ENCODE data around the gene MIER1. TPM values are rescaled to one million over a fixed set of nuclear protein-coding genes. Genes with fewer than 3 reads are reported as not detected.
A peak's percentile ranks its signal among the peaks of the same experiment; 100 is the strongest.

Gene MIER1
- total RNA-seq, 2 experiments from 2014 or later: 54.7 to 58.8 TPM

DNA sequence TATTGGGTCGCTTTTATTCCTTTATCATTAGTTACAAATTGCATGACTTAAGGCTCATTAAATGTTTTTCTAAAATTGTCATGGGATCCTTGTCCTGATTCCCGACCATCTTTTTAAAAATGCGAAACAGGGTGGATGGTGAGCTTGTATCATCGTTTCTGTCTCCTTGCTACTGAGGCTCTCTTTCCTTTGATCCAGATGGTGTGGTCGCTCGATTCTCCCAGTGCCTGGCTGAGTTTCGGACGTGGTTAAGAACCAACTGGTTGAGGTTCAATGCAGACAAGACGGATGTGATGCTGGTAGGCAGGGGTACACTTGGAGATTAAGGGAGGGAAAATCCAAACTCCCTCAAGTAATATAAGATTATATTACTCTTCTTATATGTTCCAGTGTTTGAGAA is 1.2 kb downstream of the MIER1 start:
- Mint-ChIP-seq H3K4me1 (ENCODE audit: low read depth) (peaks cover 52% of the 10 kb centered on the region), H3K9me3 (no peaks in the 10 kb centered on the region), H3K36me3 (peaks cover 7% of the 10 kb centered on the region), H3K27ac (peak overlapping the region; percentile 96), H3K27me3 (no peaks in the 10 kb centered on the region), H3K4me3 (peak overlapping the region; percentile 97)
- intact Hi-C loops (cut with micrococcal nuclease): loop anchor here (1.0 to 10.0 kb wide), 5 partner anchors 55 to 1503 kb away; partner anchors contain the start of gene SLC35D1
- POLR2A ChIA-PET: no interaction called here
- DNase-seq: no peak
- CTCF ChIA-PET: interaction anchor here (3.2 kb wide), 1 partner anchor 162 kb away, joined by 12 read pairs; no protein-coding TSS in a partner anchor

DNA sequence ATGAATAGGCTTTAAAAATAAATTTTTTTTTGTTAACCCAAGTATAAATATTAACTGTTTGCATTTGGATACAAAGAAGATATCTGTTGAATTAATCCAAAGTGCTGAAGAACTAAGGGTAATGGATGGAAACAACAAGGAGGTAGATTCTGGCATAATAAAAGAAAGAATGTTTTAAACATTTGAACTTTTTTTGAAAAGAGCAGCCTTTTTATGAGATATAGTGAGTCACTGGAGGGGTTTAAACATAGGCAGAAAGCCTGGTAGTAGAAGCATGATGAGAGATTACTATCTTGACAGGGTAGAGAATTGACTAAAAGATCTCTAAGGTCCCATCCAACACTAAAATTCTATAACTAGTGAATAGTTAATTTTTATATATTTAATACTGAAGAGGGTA is 2.7 kb downstream of the MIER1 start:
- peaks cover 50% of the 10 kb centered on the region for H3K4me1 Mint-ChIP-seq (ENCODE audit: low read depth)
- no peak for DNase-seq
- intact Hi-C loops (cut with micrococcal nuclease): loop anchor here (5.0 to 10.0 kb wide), 2 partner anchors 590 to 643 kb away; no protein-coding TSS in a partner anchor
- CTCF ChIA-PET: no interaction called here
- no peaks in the 10 kb centered on the region for H3K27me3 Mint-ChIP-seq
- no peaks in the 10 kb centered on the region for H3K9me3 Mint-ChIP-seq
- no peak overlapping the region for H3K4me3 Mint-ChIP-seq
- peaks cover 12% of the 10 kb centered on the region for H3K36me3 Mint-ChIP-seq
- POLR2A ChIA-PET: no interaction called here
- H3K27ac Mint-ChIP-seq: no peak overlapping the region

DNA sequence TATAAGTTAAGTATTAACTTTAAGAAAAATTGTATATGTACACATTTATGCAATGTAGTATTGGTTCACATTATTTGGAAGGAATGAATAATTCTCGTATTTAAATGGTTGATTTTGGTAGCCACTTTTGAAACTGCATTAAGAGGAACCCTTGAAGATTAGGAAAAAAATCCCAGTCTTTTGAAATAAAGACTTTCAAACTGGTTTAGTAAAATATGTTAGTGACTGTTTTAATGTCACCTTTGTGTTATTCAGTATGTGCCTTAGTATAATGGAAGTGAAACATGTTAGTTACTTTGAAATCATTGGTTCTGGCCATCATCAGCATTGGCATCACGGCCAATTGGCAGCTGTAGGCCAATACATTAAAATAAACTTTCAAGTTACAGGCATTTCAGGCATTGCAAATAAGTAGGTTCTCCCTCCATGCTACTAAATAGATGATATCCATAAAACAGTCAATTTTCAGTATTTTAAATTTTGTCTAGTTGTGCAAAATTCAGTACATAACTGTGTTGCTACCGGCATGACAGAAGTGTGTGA is 4.4 kb downstream of the MIER1 start:
- Mint-ChIP-seq H3K4me1 (ENCODE audit: low read depth) (peaks cover 52% of the 10 kb centered on the region), H3K27me3 (no peaks in the 10 kb centered on the region), H3K36me3 (peaks cover 12% of the 10 kb centered on the region), H3K4me3 (peak overlapping the region; percentile 90), H3K9me3 (no peaks in the 10 kb centered on the region), H3K27ac (peak overlapping the region; percentile 96)
- CTCF ChIA-PET: interaction anchor here (1.4 kb wide), 1 partner anchor 27 kb away, joined by 3 read pairs; no protein-coding TSS in a partner anchor
- POLR2A ChIA-PET: no interaction called here
- DNase-seq: no peak
- intact Hi-C loops (cut with micrococcal nuclease): loop anchor here (2.0 to 10.0 kb wide), 3 partner anchors 140 to 644 kb away; no protein-coding TSS in a partner anchor

DNA sequence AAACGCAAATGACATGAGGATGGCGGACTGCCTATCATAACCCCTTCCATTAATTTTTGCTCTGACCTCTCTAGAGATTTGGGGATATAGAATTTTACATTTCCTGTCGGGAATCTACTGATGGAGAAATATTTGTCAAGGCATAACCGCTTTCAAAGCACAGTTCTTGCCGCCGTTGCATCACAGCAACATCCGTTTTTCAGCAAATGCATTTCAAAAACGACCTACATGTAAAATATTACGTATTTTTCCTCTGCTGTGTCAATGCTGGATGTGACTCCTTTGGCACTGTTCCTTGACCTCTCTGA is 4.9 kb downstream of the MIER1 start:
- ChIA-PET POLR2A (interaction anchor here (0.7 to 1.2 kb wide), 3 partner anchors 53 to 384 kb away, joined by 3 read pairs; partner anchors contain the start of gene SLC35D1), CTCF (interaction anchor here (1.4 kb wide), 1 partner anchor 26 kb away, joined by 3 read pairs; no protein-coding TSS in a partner anchor)
- Mint-ChIP-seq H3K27ac (peak overlapping the region; percentile 96), H3K4me1 (ENCODE audit: low read depth) (peaks cover 52% of the 10 kb centered on the region), H3K36me3 (peaks cover 12% of the 10 kb centered on the region), H3K9me3 (no peaks in the 10 kb centered on the region), H3K4me3 (peak overlapping the region; percentile 90), H3K27me3 (no peaks in the 10 kb centered on the region)
- DNase-seq: no peak
- intact Hi-C loops (cut with micrococcal nuclease): loop anchor here (2.0 to 10.0 kb wide), 3 partner anchors 141 to 645 kb away; no protein-coding TSS in a partner anchor

DNA sequence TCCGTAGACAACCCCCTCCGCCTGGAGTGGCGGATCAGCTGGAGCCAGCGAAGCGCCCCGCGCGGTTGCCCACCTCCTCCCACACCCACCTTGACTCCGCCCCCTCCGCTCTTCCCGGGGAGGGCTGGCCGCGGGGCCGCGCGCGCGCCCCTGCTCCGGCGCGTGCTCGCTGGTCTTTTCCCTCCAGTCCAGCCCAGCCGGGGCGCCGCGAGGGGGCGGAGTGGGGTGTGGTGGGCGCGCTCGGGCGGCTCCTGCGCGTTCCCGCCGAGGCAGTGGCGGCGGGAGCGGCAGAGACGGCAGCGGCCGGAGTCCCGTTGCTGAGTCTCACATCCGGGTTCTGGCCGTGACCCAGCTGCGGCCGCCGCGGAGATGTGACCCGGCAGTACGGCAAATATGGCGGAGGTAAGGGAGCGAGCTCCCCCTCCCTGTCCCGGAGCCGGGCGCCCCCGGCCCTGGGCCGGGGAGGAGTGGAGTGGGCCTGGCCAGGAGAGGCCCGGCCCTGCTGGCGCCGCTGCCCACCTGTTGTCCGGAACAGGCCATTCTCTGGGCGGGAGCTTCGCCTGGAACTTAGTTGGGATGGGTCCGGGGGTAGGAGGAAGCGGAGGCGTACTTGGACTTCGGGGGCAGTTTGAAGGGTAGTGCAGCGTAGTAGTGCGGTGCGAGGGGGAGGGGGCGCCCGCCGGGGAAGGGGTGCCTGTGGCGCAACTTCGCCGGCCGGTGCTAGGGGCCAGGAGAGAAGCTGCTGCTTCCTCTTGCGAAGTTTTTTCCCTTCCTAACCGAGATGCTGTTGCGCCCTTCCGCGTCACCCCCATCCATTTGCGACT is 5.4 kb downstream of the MIER1 start:
- intact Hi-C loops (cut with micrococcal nuclease): loop anchor here (1.0 to 10.0 kb wide), 12 partner anchors 24 to 1865 kb away; partner anchors contain the start of gene IL12RB2
- Mint-ChIP-seq H3K36me3 (peaks cover 14% of the 10 kb centered on the region), H3K27ac (peak overlapping the region; percentile 96), H3K4me1 (ENCODE audit: low read depth) (peaks cover 57% of the 10 kb centered on the region), H3K27me3 (no peaks in the 10 kb centered on the region), H3K4me3 (peak overlapping the region; percentile 90), H3K9me3 (no peaks in the 10 kb centered on the region)
- CTCF ChIA-PET: interaction anchor here (0.8 to 1.4 kb wide), 3 partner anchors 26 to 460 kb away, joined by 3 to 8 read pairs (median 3); no protein-coding TSS in a partner anchor
- peak; percentile 96 for DNase-seq
- POLR2A ChIA-PET: interaction anchor here (0.7 to 1.3 kb wide), 5 partner anchors 53 to 384 kb away, joined by 3 to 4 read pairs (median 3); partner anchors contain the start of genes IL23R and SLC35D1

DNA sequence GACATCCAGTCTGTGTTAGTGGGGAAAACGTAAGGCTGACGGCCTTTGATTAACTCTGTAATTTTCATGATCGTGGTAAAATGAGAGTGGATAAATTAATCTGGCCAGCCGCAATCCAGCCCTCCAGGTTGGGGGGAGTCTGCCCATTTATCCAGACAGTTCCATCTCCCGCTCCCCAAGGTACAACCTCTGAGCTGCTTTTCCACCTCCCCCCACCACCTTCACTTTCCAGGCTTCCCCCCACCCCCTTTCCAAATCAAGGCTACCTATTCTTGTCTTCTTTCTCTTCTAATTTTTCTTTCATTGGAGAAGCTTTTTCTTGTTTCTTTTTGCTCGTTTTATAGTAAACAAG is 6.0 kb downstream of the MIER1 start:
- DNase-seq: no peak
- Mint-ChIP-seq H3K36me3 (peaks cover 18% of the 10 kb centered on the region), H3K4me3 (peak overlapping the region; percentile 90), H3K27me3 (no peaks in the 10 kb centered on the region), H3K9me3 (no peaks in the 10 kb centered on the region), H3K27ac (peak overlapping the region; percentile 96), H3K4me1 (ENCODE audit: low read depth) (peaks cover 61% of the 10 kb centered on the region)
- intact Hi-C loops (cut with micrococcal nuclease): loop anchor here (1.0 to 10.0 kb wide), 9 partner anchors 24 to 1866 kb away; partner anchors contain the start of gene IL12RB2
- POLR2A ChIA-PET: interaction anchor here (0.6 to 1.3 kb wide), 4 partner anchors 59 to 236 kb away, joined by 3 to 4 read pairs (median 4); partner anchors contain the start of genes IL23R and SLC35D1
- CTCF ChIA-PET: interaction anchor here (0.8 to 1.4 kb wide), 3 partner anchors 25 to 460 kb away, joined by 3 to 8 read pairs (median 3); no protein-coding TSS in a partner anchor

DNA sequence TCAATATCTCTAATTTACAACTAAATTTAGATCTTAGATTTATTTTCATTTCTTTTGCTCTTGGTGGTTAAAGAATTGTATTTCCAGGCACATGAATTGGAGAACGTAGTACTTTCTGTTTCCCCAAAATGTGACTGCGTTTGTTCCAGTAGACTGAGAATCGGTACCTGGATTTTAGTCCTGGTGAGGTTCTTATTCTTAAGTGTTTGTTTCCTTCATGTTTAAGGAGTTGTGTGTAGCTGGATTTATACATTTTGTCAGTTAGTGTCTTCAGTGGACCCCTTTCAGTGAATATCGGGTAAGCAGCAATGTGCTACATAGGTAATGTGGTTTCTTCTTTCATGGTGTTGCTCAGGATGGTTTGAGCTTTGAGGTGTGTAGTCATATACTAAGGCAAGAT is 6.8 kb downstream of the MIER1 start:
- POLR2A ChIA-PET: interaction anchor here (0.6 kb wide), 1 partner anchor 70 kb away, joined by 4 read pairs; no protein-coding TSS in a partner anchor
- Mint-ChIP-seq H3K4me1 (ENCODE audit: low read depth) (peaks cover 59% of the 10 kb centered on the region), H3K27ac (peak overlapping the region; percentile 96), H3K36me3 (peaks cover 21% of the 10 kb centered on the region), H3K27me3 (no peaks in the 10 kb centered on the region), H3K4me3 (peak overlapping the region; percentile 90), H3K9me3 (no peaks in the 10 kb centered on the region)
- DNase-seq: no peak
- intact Hi-C loops (cut with micrococcal nuclease): loop anchor here (2.0 to 10.0 kb wide), 5 partner anchors 49 to 1867 kb away; partner anchors contain the start of gene IL12RB2
- CTCF ChIA-PET: no interaction called here

DNA sequence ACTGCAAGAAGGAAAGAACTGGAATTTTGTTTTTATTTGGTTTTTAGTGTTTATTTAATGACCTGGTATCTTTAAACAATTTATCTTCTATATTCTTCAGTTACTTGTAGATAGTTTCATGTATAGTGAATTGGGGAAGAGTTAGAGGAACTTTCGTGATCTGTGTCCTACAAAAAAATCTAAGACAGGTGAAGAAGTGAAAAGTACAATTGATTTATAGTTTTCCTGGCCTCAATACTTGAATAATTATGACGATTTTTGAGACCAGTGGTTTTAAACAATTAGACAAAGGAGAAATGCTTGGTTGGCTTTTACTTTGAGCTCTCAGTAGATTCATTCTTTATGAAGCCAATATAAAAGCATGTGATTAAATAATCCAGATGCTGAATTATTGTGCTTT is 7.5 kb downstream of the MIER1 start:
- DNase-seq: no peak
- POLR2A ChIA-PET: no interaction called here
- Mint-ChIP-seq H3K27me3 (no peaks in the 10 kb centered on the region), H3K4me1 (ENCODE audit: low read depth) (peaks cover 61% of the 10 kb centered on the region), H3K4me3 (peak overlapping the region; percentile 69), H3K27ac (peak overlapping the region; percentile 65), H3K36me3 (peaks cover 21% of the 10 kb centered on the region), H3K9me3 (no peaks in the 10 kb centered on the region)
- intact Hi-C loops (cut with micrococcal nuclease): loop anchor here (5.0 to 10.0 kb wide), 4 partner anchors 240 to 1867 kb away; partner anchors contain the start of gene IL12RB2
- CTCF ChIA-PET: no interaction called here

DNA sequence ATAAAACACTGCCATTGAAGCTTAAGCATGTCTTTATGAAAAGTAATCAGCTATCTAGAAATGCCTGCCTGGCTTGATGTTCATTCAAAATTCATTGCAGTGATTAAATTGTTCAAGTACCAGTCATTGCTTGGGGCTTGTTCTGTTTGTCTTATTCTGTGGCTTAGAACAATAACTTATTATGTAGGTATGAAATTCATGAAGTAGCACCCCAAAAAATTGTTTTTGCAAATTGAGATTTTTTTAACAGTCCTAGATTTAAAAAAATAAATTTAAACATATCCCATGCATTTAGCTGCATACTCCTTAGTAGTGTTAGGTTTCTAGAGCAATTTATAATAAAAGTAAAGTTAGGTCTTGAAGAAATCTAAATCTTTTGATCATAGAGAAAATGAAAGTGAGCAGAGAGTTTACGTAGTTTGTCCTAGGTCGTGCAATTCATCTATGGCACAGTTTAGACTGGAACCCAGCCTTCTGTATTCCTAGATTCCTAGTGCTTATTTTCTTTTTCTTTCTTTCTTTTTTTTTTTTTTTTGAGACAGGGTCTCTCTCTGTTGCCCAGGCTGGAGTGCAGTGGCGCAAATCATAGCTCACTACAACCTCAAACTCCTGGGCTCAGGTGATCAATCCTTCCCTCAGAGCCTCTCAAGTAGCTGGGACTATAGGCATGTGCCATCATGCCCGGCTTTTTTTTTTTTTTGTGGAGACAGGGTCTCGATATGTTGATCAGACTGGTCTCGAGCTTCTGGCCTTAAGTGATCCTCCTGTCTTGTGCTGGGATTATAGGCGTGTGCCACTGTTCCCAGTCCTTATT is 9.3 kb downstream of the MIER1 start:
- ChIA-PET POLR2A (interaction anchor here (0.6 to 1.9 kb wide), 2 partner anchors 9 to 233 kb away, joined by 3 to 6 read pairs; partner anchors contain the start of genes DNAI4 and MIER1), CTCF (no interaction called here)
- DNase-seq: no peak
- Mint-ChIP-seq H3K9me3 (no peaks in the 10 kb centered on the region), H3K36me3 (peaks cover 19% of the 10 kb centered on the region), H3K4me3 (peak overlapping the region; percentile 69), H3K27me3 (no peaks in the 10 kb centered on the region), H3K27ac (peak overlapping the region; percentile 81), H3K4me1 (ENCODE audit: low read depth) (peaks cover 65% of the 10 kb centered on the region)
- intact Hi-C loops (cut with micrococcal nuclease): loop anchor here (5.0 to 10.0 kb wide), 4 partner anchors 238 to 1869 kb away; partner anchors contain the start of gene IL12RB2

DNA sequence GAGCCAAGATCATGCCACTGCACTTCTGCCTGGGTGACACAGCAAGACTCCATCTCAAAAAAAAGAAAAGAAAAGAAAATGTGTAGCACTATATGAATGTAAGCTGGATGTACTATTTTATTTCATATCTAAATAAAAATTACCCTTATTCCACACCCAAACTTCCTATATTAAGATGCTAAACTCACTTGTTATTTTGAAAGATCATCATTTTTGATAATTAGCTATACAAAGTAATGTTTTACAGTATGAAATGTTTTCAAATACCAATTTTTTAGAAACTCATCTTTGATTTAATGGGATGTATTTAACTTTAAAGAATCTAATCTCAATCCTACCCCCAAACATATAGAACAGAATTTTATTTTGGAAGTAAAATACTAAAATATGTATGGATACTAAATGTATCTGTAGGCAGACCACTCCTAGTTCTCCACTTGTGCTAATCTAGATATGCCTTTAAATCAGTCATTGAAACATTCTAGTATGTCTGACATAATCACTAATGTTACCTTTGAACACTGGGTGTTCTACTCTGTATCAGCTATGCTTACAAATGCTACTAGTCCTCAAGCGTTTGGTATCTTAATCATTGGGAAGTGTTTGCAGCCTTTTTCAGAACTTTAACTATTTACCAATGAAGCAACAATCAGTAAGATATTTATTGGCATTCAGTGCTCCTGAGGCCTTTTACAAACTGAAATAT is 12.9 kb downstream of the MIER1 start:
- POLR2A ChIA-PET: interaction anchor here (1.4 kb wide), 1 partner anchor 13 kb away, joined by 5 read pairs; the partner anchor contains the start of genes DNAI4 and MIER1
- Mint-ChIP-seq H3K4me3 (no peak overlapping the region), H3K4me1 (ENCODE audit: low read depth) (peaks cover 83% of the 10 kb centered on the region), H3K36me3 (peaks cover 17% of the 10 kb centered on the region), H3K27me3 (no peaks in the 10 kb centered on the region), H3K27ac (peak overlapping the region; percentile 13), H3K9me3 (no peaks in the 10 kb centered on the region)
- no peak for DNase-seq
- intact Hi-C loops (cut with micrococcal nuclease): loop anchor here (10.0 kb wide), 2 partner anchors 367 to 1873 kb away; partner anchors contain the start of gene IL12RB2
- CTCF ChIA-PET: interaction anchor here (0.7 to 1.5 kb wide), 2 partner anchors 58 to 137 kb away, joined by 3 to 6 read pairs; no protein-coding TSS in a partner anchor

Data from activated CD4-positive, alpha-beta memory T cell treated with anti-CD3 and anti-CD28 coated beads for 36 hours (primary cell).